Thyroid gland (tissue), 4 donors: ENCODE data around the gene C1orf35. TPM values are rescaled to one million over a fixed set of nuclear protein-coding genes. Genes with fewer than 3 reads are reported as not detected.

Source experiments
- DNase-seq, 2 donors: peaks; one replicate each; pipeline ENCODE4 v3.0.0-alpha.2; 2019
- H3K27ac ChIP-seq, 3 donors: fragments of 200-600 bp; sonication (generic); 1 replicate in 2 of 3; 2 replicates in 1 of 3; pipeline ENCODE4 v1.5.1; 2016 to 2019; ENCODE audit warnings: mild to moderate bottlenecking in 1 of 3, moderate library complexity in 1 of 3
- H3K27me3 ChIP-seq: fragments of 200-600 bp; sonication (generic); one replicate; pipeline ENCODE4 v1.5.1; 2019
- H3K36me3 ChIP-seq, 2 donors: fragments of 200-600 bp; sonication (generic); one replicate each; pipeline ENCODE4 v1.5.1; 2016 to 2019
- H3K4me1 ChIP-seq, 2 donors: fragments of 200-600 bp; sonication (generic); one replicate each; pipeline ENCODE4 v1.5.1; 2017 to 2019
- H3K4me3 ChIP-seq, 3 donors: fragments of 200-600 bp; sonication (generic); replicated peaks in 1 of 3; 1 replicate in 2 of 3; 2 replicates in 1 of 3; pipeline ENCODE4 v1.5.1; 2016; ENCODE audit warnings: mild to moderate bottlenecking in 1 of 3
- H3K9me3 ChIP-seq: fragments of 200-600 bp; sonication (generic); one replicate; pipeline ENCODE4 v1.5.1; 2017
- CTCF ChIP-seq, 6 experiments: fragments of 200-600 bp in 3 of 6; fragments of 450-650 bp in 3 of 6; sonication (generic) in 3 of 6; IDR thresholded peaks; one replicate each; pipeline ENCODE4 v1.5.1; 2016 to 2019; ENCODE audit warnings: antibody characterized with exemption in 6 of 6, mild to moderate bottlenecking in 2 of 6, inconsistent platforms in 1 of 6, moderate library complexity in 1 of 6
- POLR2A ChIP-seq, 2 donors: fragments of 450-650 bp; IDR thresholded peaks; one replicate each; pipeline ENCODE4 v1.6.1; 2017; ENCODE audit warnings: antibody characterized with exemption in 2 of 2, mild to moderate bottlenecking in 2 of 2, moderate library complexity in 1 of 2
- WGBS, 2 donors: methylation state at CpG; one replicate each; pipeline ENCODE4 v1.1.5; 2017; 5-methylcytosine and 5-hydroxymethylcytosine counted together
- intact Hi-C: fragments of 100-400 bp; cut with DNase I; formaldehyde crosslinking; loops from one replicate; pipeline ENCODE4 v1.15.1; 2023
- total RNA-seq, 4 donors: library from RNA; depleted of rRNA; stranded (reverse); fragments of >200 nt; gene quantifications; one replicate each; pipeline ENCODE4 v1.2.3, GENCODE V29; 2016

C1orf35 gene
- total RNA-seq, 4 donors from 2014 or later: 8.3 to 26.5 (median 13.6) TPM

- H3K4me1 ChIP-seq: peaks cover 15 to 16% of the 10 kb centered on the region in 2 donors
- no peak for DNase-seq
- H3K9me3 ChIP-seq: no peaks in the 10 kb centered on the region
- H3K27me3 ChIP-seq: no peaks in the 10 kb centered on the region
- peak overlapping the region in 1 of 3 donors; percentile 93 for H3K4me3 ChIP-seq
- TF ChIP-seq POLR2A (IDR thresholded peaks at IDR 0.05) (no peak), CTCF (IDR thresholded peaks at IDR 0.05) (no peak)
- 64 to 73% methylated on average over 11 to 15 of the region's 15 CpGs for WGBS, 2 donors
- H3K27ac ChIP-seq: no peak overlapping the region
- peaks cover 31 to 37% of the 10 kb centered on the region in 2 donors for H3K36me3 ChIP-seq
- intact Hi-C loops: loop anchor here (10.0 kb wide), 1 partner anchor 367 kb away; the partner anchor contains the start of genes JMJD4 and SNAP47
These were observed 1.5 kb downstream of the C1orf35 start for GRCh38 chr1:228101614-228101993.

GRCh38 chr1:228100822-228101613, 2.1 kb downstream of the C1orf35 start:
- peaks cover 31 to 37% of the 10 kb centered on the region in 2 donors for H3K36me3 ChIP-seq

GRCh38 chr1:228099331-228099732, 3.8 kb downstream of the C1orf35 start:
- 67 to 74% methylated on average over 3 to 4 of the region's 4 CpGs for WGBS, 2 donors
- peaks cover 15 to 23% of the 10 kb centered on the region in 2 donors for H3K4me1 ChIP-seq
- intact Hi-C loops: no loop called here
- no peak overlapping the region for H3K4me3 ChIP-seq
- DNase-seq: no peak
- peaks cover 31 to 37% of the 10 kb centered on the region in 2 donors for H3K36me3 ChIP-seq
- no peak for TF ChIP-seq POLR2A (IDR thresholded peaks at IDR 0.05)
- TF ChIP-seq CTCF (IDR thresholded peaks at IDR 0.05): no peak
- H3K27ac ChIP-seq: no peak overlapping the region
- no peaks in the 10 kb centered on the region for H3K9me3 ChIP-seq
- no peaks in the 10 kb centered on the region for H3K27me3 ChIP-seq

More at GRCh38 chr1:228100822-228101613, 2.1 kb downstream of the C1orf35 start:
- TF ChIP-seq CTCF (IDR thresholded peaks at IDR 0.05): no peak
- no peak for TF ChIP-seq POLR2A (IDR thresholded peaks at IDR 0.05)
- H3K27ac ChIP-seq: no peak overlapping the region
- intact Hi-C loops: loop anchor here (10.0 kb wide), 1 partner anchor 366 kb away; the partner anchor contains the start of genes JMJD4 and SNAP47
- WGBS, 2 donors: 87 to 89% methylated on average over 12 of the region's 12 CpGs
- H3K9me3 ChIP-seq: no peaks in the 10 kb centered on the region
- H3K4me3 ChIP-seq: no peak overlapping the region
- no peak for DNase-seq
- H3K27me3 ChIP-seq: no peaks in the 10 kb centered on the region
- peaks cover 15 to 20% of the 10 kb centered on the region in 2 donors for H3K4me1 ChIP-seq

GRCh38 chr1:228098323-228098931, 4.7 kb downstream of the C1orf35 start:
- peaks cover 31 to 37% of the 10 kb centered on the region in 2 donors for H3K36me3 ChIP-seq
- WGBS, 2 donors: 90 to 91% methylated on average over 21 to 28 of the region's 28 CpGs
- intact Hi-C loops: no loop called here
- no peak for TF ChIP-seq CTCF (IDR thresholded peaks at IDR 0.05)
- TF ChIP-seq POLR2A (IDR thresholded peaks at IDR 0.05): no peak
- DNase-seq: no peak
- peaks cover 10 to 17% of the 10 kb centered on the region in 2 donors for H3K4me1 ChIP-seq
- H3K27me3 ChIP-seq: no peaks in the 10 kb centered on the region
- H3K27ac ChIP-seq: no peak overlapping the region
- H3K4me3 ChIP-seq: no peak overlapping the region
- H3K9me3 ChIP-seq: no peaks in the 10 kb centered on the region
